WTC11 (cell line): ENCODE data around the gene ATOX1.

Experiments used
- CTCF ChIP-seq: fragments of 200-600 bp; IDR thresholded peaks from 2 replicates; pipeline ENCODE4 v1.8.0; 2022; ENCODE audit warnings: antibody characterized with exemption
- E2F1 ChIP-seq: sonication (generic); formaldehyde crosslinking; IDR thresholded peaks from 2 replicates; pipeline ENCODE4 v1.8.0; 2022; ENCODE audit warnings: mild to moderate bottlenecking, missing genetic modification reagents
- SP1 ChIP-seq: sonication (generic); formaldehyde crosslinking; conservative IDR thresholded peaks from 2 replicates; pipeline ENCODE4 v1.8.1; 2022; ENCODE audit warnings: missing genetic modification reagents
- TF ChIP-seq, protein P1 (sequence below): sonication (generic); formaldehyde crosslinking; IDR thresholded peaks from 2 replicates; pipeline ENCODE4 v1.8.1; 2022; ENCODE audit warnings: mild to moderate bottlenecking, missing genetic modification reagents, moderate library complexity, borderline replicate concordance

- TF ChIP-seq CTCF: no peak
- TF ChIP-seq, protein P1, sequence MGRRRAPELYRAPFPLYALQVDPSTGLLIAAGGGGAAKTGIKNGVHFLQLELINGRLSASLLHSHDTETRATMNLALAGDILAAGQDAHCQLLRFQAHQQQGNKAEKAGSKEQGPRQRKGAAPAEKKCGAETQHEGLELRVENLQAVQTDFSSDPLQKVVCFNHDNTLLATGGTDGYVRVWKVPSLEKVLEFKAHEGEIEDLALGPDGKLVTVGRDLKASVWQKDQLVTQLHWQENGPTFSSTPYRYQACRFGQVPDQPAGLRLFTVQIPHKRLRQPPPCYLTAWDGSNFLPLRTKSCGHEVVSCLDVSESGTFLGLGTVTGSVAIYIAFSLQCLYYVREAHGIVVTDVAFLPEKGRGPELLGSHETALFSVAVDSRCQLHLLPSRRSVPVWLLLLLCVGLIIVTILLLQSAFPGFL (CRISPR knock-in tag): no peak
- TF ChIP-seq SP1 (CRISPR knock-in tag): no peak
- TF ChIP-seq E2F1 (CRISPR knock-in tag): no peak
Measured at GRCh38 chr5:151697452-151697851, 61.0 kb downstream of the ATOX1 start.
